Stimulated activated naive CD8-positive, alpha-beta T cell treated with anti-CD3 and anti-CD28 coated beads, Interleukin-15, Interleukin-2, amounts not matched to agents 100 ng/mL and 50 ng/mL, for 24 hours (primary cell): ENCODE data around the gene DDX23.
"Not testable (repeated sequence)": the region's sequence is repeated elsewhere in the genome, so short reads cannot be mapped to it uniquely, and the experiment has no call there.

Experiments
- H3K27ac Mint-ChIP-seq: one replicate; pipeline ENCODE4 v1.8.0; 2021; ENCODE audit warnings: mild to moderate bottlenecking, mixed read lengths
- H3K27me3 Mint-ChIP-seq: one replicate; pipeline ENCODE4 v1.8.0; 2021; ENCODE audit warnings: mixed read lengths
- H3K36me3 Mint-ChIP-seq: one replicate; pipeline ENCODE4 v1.8.0; 2021; ENCODE audit warnings: low read depth, mixed read lengths
- H3K4me1 Mint-ChIP-seq: one replicate; pipeline ENCODE4 v1.8.0; 2021; ENCODE audit warnings: low read depth, mixed read lengths
- H3K4me3 Mint-ChIP-seq: one replicate; pipeline ENCODE4 v1.8.0; 2021; ENCODE audit warnings: mild to moderate bottlenecking, mixed read lengths
- H3K9me3 Mint-ChIP-seq: one replicate; pipeline ENCODE4 v1.8.0; 2021; ENCODE audit warnings: mixed read lengths

Gene DDX23

GRCh38 chr12:48851883-48852733 lies at the start of gene DDX23:
Gene DDX23, minus strand, starts transcription at chr12:48852163. Its CDS starts 6,381 bp downstream, at chr12:48845782.
- no peaks in the 10 kb centered on the region for H3K27me3 Mint-ChIP-seq
- H3K9me3 Mint-ChIP-seq = no peaks in the 10 kb centered on the region
- peak within 1 kb of the TSS; percentile 97 for H3K4me3 Mint-ChIP-seq
- H3K4me1 Mint-ChIP-seq = peaks cover 36% of the 10 kb centered on the region
- peaks cover 26% of the 10 kb centered on the region for H3K36me3 Mint-ChIP-seq
- peak within 1 kb of the TSS; percentile 93 for H3K27ac Mint-ChIP-seq

- Mint-ChIP-seq H3K4me1 (peaks cover 6% of the 10 kb centered on the region), H3K4me3 (no peak overlapping the region), H3K36me3 (no peaks in the 10 kb centered on the region), H3K9me3 (no peaks in the 10 kb centered on the region), H3K27ac (no peak overlapping the region), H3K27me3 (peaks cover 7% of the 10 kb centered on the region)
Measured at GRCh38 chr12:48901278-48901677, 49.3 kb upstream of the DDX23 start.

GRCh38 chr12:48899651-48900050 lies 47.7 kb upstream of the DDX23 start:
- no peak overlapping the region for H3K27ac Mint-ChIP-seq
- no peaks in the 10 kb centered on the region for H3K9me3 Mint-ChIP-seq
- H3K4me3 Mint-ChIP-seq = no peak overlapping the region
- H3K36me3 Mint-ChIP-seq = no peaks in the 10 kb centered on the region
- peaks cover 6% of the 10 kb centered on the region for H3K4me1 Mint-ChIP-seq
- H3K27me3 Mint-ChIP-seq = peaks cover 7% of the 10 kb centered on the region

- Mint-ChIP-seq H3K36me3 (no peaks in the 10 kb centered on the region), H3K27ac (no peak overlapping the region), H3K4me3 (no peak overlapping the region), H3K4me1 (peaks cover 3% of the 10 kb centered on the region), H3K27me3 (peaks cover 25% of the 10 kb centered on the region), H3K9me3 (no peaks in the 10 kb centered on the region)
Measured at GRCh38 chr12:48894271-48894670, 42.3 kb upstream of the DDX23 start.

- Mint-ChIP-seq H3K4me1 (peaks cover 3% of the 10 kb centered on the region), H3K27ac (no peak overlapping the region), H3K9me3 (no peaks in the 10 kb centered on the region), H3K36me3 (no peaks in the 10 kb centered on the region), H3K4me3 (no peak overlapping the region), H3K27me3 (peaks cover 18% of the 10 kb centered on the region)
Measured at GRCh38 chr12:48890657-48891418, 38.9 kb upstream of the DDX23 start.

- no peaks in the 10 kb centered on the region for H3K36me3 Mint-ChIP-seq
- peaks cover 18% of the 10 kb centered on the region for H3K27me3 Mint-ChIP-seq
- peaks cover 3% of the 10 kb centered on the region for H3K4me1 Mint-ChIP-seq
- no peak overlapping the region for H3K4me3 Mint-ChIP-seq
- H3K27ac Mint-ChIP-seq = no peak overlapping the region
- H3K9me3 Mint-ChIP-seq = no peaks in the 10 kb centered on the region
Measured at GRCh38 chr12:48889679-48890078, 37.7 kb upstream of the DDX23 start.

- Mint-ChIP-seq H3K9me3 (no peaks in the 10 kb centered on the region), H3K4me3 (no peak overlapping the region), H3K4me1 (peaks cover 8% of the 10 kb centered on the region), H3K27me3 (peaks cover 28% of the 10 kb centered on the region), H3K27ac (no peak overlapping the region), H3K36me3 (no peaks in the 10 kb centered on the region)
Measured at GRCh38 chr12:48883305-48884161, 31.6 kb upstream of the DDX23 start.

- no peak overlapping the region for H3K4me3 Mint-ChIP-seq
- no peaks in the 10 kb centered on the region for H3K9me3 Mint-ChIP-seq
- no peaks in the 10 kb centered on the region for H3K36me3 Mint-ChIP-seq
- H3K27ac Mint-ChIP-seq = no peak overlapping the region
- peaks cover 8% of the 10 kb centered on the region for H3K4me1 Mint-ChIP-seq
- H3K27me3 Mint-ChIP-seq = peaks cover 28% of the 10 kb centered on the region
Measured at GRCh38 chr12:48882972-48883304, 31.0 kb upstream of the DDX23 start.

- Mint-ChIP-seq H3K9me3 (no peaks in the 10 kb centered on the region), H3K36me3 (no peaks in the 10 kb centered on the region), H3K27me3 (peaks cover 28% of the 10 kb centered on the region), H3K27ac (no peak overlapping the region), H3K4me3 (no peak overlapping the region), H3K4me1 (peaks cover 8% of the 10 kb centered on the region)
Measured at GRCh38 chr12:48882315-48882687, 30.3 kb upstream of the DDX23 start.

GRCh38 chr12:48881686-48882314 lies 29.8 kb upstream of the DDX23 start:
- H3K4me1 Mint-ChIP-seq = peaks cover 8% of the 10 kb centered on the region
- no peak overlapping the region for H3K4me3 Mint-ChIP-seq
- H3K27me3 Mint-ChIP-seq = peaks cover 28% of the 10 kb centered on the region

GRCh38 chr12:48880647-48881046 lies 28.7 kb upstream of the DDX23 start:
- no peaks in the 10 kb centered on the region for H3K36me3 Mint-ChIP-seq
- H3K27ac Mint-ChIP-seq = no peak overlapping the region
- H3K4me1 Mint-ChIP-seq = peaks cover 8% of the 10 kb centered on the region
- H3K9me3 Mint-ChIP-seq = no peaks in the 10 kb centered on the region
- peaks cover 28% of the 10 kb centered on the region for H3K27me3 Mint-ChIP-seq
- H3K4me3 Mint-ChIP-seq = no peak overlapping the region

More at GRCh38 chr12:48881686-48882314, 29.8 kb upstream of the DDX23 start:
- Mint-ChIP-seq H3K9me3 (no peaks in the 10 kb centered on the region), H3K27ac (no peak overlapping the region), H3K36me3 (no peaks in the 10 kb centered on the region)

GRCh38 chr12:48878548-48878947 lies 26.6 kb upstream of the DDX23 start:
- H3K27me3 Mint-ChIP-seq = peaks cover 25% of the 10 kb centered on the region
- H3K4me1 Mint-ChIP-seq = peaks cover 8% of the 10 kb centered on the region
- no peaks in the 10 kb centered on the region for H3K36me3 Mint-ChIP-seq
- no peaks in the 10 kb centered on the region for H3K9me3 Mint-ChIP-seq
- H3K27ac Mint-ChIP-seq = no peak overlapping the region
- no peak overlapping the region for H3K4me3 Mint-ChIP-seq

GRCh38 chr12:48875944-48876515 lies 24.1 kb upstream of the DDX23 start:
- H3K27ac Mint-ChIP-seq = no peak overlapping the region
- peaks cover 13% of the 10 kb centered on the region for H3K27me3 Mint-ChIP-seq
- H3K4me1 Mint-ChIP-seq = no peaks in the 10 kb centered on the region
- H3K4me3 Mint-ChIP-seq = no peak overlapping the region
- H3K36me3 Mint-ChIP-seq = no peaks in the 10 kb centered on the region
- no peaks in the 10 kb centered on the region for H3K9me3 Mint-ChIP-seq

GRCh38 chr12:48873534-48873933 lies 21.6 kb upstream of the DDX23 start:
- not testable (repeated sequence) for H3K4me1 Mint-ChIP-seq, H3K9me3 Mint-ChIP-seq, H3K27ac Mint-ChIP-seq, H3K4me3 Mint-ChIP-seq, H3K27me3 Mint-ChIP-seq, H3K36me3 Mint-ChIP-seq
